Hematopoietic multipotent progenitor cell treated with erythropoietin and hydrocortisone succinate and interleukin-3 and kit ligand, for 8 days (in vitro differentiated cells): ENCODE results near the gene N4BP2L2.
"Not testable (repeated sequence)": the region's sequence is repeated elsewhere in the genome, so short reads cannot be mapped to it uniquely, and the experiment has no call there.

Source experiments
- DNase-seq: peaks from one replicate; pipeline ENCODE4 v3.0.0-alpha.2; 2015

The N4BP2L2 gene

GRCh38 chr13:32538621-32539246 lies at the start of gene N4BP2L2:
TSS of gene N4BP2L2 (minus strand) at chr13:32538795. CDS start at chr13:32537027, 1,768 bp downstream.
- peak; percentile 100 for DNase-seq

GRCh38 chr13:32587811-32588170 lies 49.2 kb upstream of the N4BP2L2 start:
- peak; percentile 14 for DNase-seq

DNA sequence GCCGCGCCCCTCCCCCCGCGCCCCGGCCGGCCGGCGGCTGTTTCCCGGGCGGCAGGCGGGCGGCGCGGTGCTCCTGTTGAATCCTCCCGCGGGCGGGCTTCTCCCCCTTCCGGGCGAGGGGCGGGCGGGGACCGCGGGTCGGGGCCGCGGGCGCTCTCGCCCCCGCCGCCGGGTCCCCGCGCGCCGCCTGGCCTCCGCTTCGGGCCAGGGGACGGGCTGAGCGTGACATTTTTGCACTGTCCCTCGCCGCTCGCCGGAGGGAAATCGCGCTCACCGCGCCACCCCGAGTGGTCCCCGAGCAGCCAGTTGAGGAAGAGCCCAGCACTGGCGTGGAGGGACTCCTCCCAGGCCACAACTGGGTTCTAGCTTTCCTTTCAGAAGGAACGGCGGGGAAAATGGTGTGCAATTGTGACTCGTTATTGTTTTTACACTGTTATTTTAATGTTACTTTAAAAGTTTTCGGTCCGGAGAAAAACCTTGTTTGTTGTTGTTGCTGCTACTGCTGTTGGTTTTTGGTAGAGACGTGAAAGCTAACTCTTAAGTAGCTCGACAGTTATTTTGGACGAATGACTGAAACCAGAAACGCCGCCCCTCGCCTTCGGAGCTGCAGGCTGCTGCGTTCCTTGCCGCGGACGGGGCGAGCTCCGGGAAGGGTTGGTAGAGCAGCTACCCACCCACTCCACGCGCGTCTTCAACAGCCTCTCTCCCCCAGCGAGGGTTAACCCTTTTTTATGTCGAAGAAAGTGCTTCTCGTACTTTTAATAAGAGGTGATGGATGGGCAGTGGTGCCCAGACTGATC lies 48.6 kb upstream of the N4BP2L2 start:
- peak; percentile 68 for DNase-seq

GRCh38 chr13:32586080-32586900 lies 47.7 kb upstream of the N4BP2L2 start, which contains the start of gene PDS5B:
TSS of gene PDS5B (plus strand) at chr13:32586452. CDS start at chr13:32648773, 62,321 bp downstream.
- peak; percentile 92 for DNase-seq

DNA sequence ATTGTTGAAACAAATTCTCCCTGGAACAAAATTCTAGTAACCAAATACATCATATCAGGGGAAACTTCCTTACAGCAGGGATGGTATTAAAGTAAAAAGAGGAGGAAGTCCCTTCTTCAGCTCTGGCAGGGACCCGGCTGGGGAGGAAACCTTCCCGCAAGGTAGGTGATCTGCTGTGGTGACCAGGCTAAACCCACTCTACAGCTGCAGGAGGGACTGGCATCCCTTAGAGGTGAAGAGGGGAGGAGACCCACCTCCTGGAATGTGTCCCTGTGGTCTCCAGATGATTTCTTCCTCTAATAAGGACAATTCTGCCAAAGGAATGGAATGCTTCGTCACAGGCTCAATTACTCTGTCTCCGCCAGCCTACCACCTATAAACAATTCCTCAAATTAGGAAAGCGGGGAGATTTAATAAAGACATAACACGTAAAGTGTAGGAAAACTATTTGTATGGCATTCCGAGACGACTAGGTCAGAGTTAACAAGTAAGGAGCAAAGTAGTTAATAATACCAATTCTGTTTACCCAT lies 47.0 kb upstream of the N4BP2L2 start:
- DNase-seq, result peak; percentile 21

DNA sequence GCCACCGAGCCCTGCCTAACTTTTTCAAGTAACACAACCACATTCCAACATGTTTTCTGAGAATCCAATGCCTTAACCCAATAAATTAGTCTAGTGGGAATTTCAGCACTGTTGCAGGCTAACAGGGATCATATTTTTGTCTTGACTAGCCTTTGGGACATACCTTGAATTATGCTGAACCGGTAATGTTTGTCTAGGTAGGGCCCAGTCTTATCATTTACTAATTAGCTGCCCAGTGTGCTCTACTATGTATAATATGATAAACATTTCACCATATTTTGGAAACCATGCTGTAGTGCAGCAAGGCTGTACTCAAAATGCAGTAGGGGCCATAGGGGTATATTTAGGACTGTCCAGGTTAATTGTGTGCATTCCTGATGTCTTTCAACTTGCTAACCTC lies 44.4 kb upstream of the N4BP2L2 start:
- no peak for DNase-seq

- no peak for DNase-seq
Observed at GRCh38 chr13:32582281-32582680, 43.7 kb upstream of the N4BP2L2 start.

DNA sequence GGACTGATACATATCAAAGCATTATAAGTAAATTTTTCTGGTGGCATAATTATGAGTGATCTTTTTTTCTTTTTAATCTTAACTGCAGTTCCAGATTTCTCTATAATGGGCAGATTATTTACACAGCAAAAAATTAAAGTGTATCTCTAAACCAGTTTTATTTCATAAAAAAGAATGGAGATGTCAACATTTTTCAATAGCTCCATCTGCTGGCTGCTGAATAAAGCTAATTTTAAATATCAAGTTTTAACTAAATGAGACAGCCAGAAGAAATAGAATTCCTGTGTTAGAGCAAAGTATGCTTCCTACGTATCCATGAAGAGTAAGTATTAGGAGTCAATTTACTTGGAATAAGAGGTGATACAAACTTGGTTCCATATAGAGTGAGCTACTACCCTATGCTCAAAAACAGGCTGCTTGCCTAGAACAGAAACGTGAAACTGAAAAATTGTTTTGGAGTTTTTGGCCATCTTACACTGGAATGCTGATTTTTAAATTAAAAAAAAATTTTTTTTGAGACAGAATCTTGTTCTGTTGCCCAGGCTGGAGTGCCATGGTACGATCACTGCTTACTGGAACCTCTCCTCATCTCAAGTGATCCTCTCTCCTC lies 42.7 kb upstream of the N4BP2L2 start:
- peak; percentile 56 for DNase-seq

DNA sequence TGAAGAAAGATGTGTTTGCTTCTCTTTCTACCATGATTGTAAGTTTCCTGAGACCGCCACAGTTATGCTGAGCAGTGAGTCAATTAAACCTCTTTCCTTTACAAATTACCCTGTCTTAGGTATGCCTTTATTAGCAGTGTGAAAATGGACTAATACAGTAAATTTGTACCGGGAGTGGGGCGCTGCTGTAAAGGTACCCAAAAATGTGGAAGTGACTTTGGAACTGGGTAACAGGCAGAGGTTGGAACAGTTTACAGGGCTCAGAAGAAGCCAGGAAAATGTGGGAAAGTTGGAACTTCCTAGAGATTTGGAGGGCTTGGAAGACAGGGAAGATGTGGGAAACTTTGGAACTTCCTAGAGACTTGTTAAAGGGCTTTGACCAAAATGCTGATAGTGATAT lies 38.4 kb upstream of the N4BP2L2 start:
- DNase-seq, result no peak

DNA sequence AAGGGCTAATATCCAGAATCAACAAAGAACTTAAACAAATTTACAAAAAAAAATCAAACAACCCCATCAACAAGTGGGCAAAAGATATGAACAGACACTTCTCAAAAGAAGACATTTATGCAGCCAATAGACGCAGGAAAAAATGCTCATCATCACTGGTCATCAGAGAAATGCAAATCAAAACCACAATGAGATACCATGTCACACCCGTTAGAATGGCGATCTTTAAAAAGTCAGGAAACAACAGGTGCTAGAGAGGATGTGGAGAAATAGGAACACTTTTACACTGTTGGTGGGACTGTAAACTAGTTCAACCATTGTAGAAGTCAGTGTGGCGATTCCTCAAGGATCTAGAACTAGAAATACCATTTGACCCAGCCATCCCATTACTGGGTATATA lies 37.1 kb upstream of the N4BP2L2 start:
- not testable (repeated sequence) for DNase-seq

- DNase-seq, result not testable (repeated sequence)
Observed at GRCh38 chr13:32560842-32561241, 22.2 kb upstream of the N4BP2L2 start.

DNA sequence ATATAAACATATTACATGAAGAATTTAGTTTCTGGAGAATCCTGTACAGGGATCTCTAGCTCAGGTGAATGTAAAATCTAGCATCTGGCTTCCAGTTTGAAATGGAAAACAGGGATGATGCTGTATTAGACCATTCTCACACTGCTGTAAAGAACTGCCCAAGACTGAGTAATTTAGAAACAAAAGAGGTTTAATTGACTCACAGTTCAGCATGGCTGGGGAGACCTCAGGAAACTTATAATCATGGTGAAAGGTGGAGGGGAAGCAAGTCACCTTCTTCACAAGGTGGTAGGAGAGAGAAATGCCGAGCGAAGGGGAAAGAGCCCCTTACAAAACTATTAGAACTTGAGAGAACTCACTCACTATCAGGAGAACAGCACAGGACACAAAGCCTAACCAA lies 17.0 kb upstream of the N4BP2L2 start:
- no peak for DNase-seq

DNA sequence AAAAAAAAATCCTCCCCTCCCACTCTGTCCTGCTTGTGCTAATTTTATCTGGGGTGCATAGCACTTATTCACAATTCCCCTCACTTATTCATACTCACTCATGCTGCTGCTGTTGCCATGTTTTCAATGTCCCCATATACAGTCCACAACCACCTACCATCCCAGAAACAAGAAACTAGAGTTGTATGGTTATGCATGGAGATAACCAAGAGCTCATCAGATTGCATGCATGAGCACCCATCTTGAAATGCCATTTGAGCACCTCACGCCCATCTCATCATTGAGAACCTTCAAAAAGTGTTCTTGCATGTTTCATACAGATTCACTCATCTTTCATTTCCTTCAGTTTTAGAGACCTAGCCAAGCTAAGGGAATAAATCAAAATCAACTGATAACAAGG lies 15.1 kb upstream of the N4BP2L2 start:
- no peak for DNase-seq

DNA sequence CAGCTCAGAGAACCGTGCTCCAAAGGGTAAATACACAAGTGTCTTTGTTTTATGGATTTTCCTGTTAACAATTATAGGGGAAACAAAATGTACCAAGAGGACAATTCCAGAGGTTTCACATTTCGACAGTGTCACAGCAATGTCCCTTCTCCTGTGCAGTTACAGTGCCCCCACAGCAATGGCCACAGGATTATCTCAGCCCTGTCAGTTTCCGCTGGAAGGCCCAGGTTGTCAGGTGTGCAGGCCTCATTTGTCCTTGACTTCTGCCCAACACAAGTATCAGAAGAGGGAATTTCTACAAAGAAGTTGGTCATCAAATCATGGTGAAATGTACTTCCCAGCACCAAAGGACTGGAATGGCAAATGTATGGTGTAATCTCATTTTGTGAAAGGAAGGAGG lies 11.2 kb upstream of the N4BP2L2 start:
- DNase-seq, result no peak

DNA sequence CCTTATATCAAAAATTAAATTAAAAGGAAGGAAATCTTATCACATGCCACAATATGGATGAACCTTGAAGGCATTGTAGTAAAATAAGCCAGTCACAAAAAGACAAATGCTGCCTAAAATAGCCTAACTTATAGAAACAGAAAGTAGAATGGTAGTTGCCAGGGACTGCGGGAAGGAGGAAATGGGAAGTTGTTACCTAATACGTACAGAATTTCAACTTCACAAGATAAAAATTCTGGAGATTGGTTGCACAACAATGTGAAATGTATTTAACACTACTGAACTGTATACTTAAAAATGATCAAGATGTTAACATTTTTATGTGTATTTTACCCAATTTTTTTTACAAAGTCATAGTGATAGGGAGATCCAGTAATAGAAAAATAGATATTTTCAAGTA lies 10.2 kb upstream of the N4BP2L2 start:
- no peak for DNase-seq

DNA sequence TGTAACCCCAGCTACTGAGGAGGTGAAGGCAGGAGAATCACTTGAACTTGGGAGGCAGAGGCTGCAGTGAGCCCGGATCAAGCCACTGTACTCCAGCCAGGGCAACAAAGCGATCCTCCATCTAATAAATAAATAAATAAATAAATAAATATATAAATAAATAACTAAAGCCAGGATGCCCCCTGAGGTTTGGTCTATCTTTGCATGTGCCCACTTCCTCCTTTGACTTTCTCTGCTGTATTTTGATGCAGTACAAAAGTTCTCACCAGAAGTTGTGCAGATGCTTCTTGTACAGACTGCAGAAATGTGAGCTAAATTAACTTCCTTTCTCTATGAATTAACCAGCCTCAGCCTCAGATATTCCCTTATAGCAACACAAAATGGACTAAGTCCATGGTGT lies 6.5 kb upstream of the N4BP2L2 start:
- DNase-seq, result no peak

DNA sequence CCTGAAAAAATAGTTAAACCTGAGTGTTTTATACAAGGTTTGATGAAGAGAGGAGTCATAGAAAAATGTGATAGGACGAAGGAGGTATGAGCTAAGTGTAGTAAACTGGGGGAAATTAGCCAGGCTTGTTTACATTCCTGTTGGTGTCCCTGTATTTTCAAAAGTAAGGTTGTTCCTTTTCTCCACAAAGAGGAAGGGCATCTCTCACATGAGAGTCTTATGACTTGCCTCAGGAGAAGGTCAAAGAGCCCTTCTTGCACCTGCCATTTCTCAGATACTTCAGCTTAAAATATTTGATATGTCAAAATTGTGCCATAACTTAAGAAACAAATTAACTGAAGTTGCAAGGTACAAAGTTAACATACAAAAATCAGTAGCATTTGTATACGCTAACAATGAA lies 3.6 kb upstream of the N4BP2L2 start:
- DNase-seq, result no peak

DNA sequence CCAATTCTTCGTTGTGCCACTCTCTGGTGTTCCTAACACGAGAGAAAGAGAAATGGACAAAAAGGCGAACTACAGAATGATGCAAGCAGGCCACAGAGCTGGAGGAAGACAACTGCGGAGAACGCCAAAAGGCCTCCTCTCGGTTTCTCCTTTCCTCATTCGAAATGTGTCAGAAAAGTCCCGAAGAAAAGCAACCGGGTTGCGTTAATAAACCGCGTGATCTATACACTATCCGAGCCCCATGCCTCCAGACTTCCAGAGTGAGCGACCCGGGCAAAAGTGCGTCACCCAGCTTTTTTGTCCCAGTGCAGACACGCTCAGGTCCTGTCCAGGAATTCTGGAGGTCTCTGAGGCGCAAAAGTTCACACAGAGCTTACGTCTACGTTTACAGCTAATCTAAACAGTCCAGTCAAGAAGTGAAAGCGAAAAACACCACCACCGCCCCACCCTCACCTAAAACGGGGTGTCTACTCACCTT lies 413 bp downstream of the N4BP2L2 start:
- DNase-seq, result no peak

GRCh38 chr13:32537580-32538142 lies 934 bp downstream of the N4BP2L2 start:
- DNase-seq, result no peak

DNA sequence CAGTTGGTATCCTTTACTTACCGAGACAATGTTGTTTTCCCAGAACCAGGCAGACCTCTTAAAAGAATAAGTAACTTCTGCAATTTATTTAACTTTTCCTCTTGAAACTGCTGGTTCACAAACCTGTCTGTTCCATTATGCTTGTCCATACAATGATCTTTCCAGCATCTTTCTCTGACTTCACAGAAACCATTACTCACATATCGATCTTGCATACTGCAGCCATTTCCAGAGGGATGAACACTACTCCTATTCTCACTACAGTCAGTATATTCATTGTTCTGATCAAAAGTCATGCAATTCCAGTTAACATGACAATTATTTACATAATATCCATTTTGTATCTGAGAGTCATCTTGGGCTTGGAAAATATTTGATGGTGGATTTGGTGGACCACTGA lies 2.8 kb downstream of the N4BP2L2 start:
- DNase-seq, result no peak

DNA sequence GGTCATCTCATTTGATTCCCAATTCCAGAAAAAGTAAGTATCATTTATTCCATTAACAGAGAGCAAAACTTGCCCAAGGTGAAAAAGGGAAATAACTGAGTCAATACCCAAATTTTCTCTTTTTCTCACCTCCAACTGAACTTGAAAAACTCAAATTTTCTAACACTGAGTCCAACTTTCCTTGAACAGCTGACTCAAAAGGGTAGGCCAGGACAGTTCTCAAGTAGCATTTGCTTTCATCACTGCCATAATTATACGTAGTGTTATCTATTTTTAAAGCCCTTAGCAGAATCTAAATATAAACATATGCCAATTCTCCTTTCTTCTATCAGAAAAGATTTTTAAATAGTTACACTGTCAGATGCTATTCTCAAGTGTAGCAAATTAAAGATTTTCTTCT lies 3.5 kb downstream of the N4BP2L2 start:
- DNase-seq, result no peak

- peak; percentile 50 for DNase-seq
Observed at GRCh38 chr13:32530841-32531253, 7.7 kb downstream of the N4BP2L2 start.
